Liver (tissue), 3 donors: Measurements from ENCODE around the gene FAM204A.

Experiments used
- ATF3 ChIP-seq: IDR thresholded peaks from 2 replicates; pipeline ENCODE4 v1.6.1; 2016; ENCODE audit warnings: antibody characterized with exemption
- EGR1 ChIP-seq, 2 donors: IDR thresholded peaks; 2 replicates each; pipeline ENCODE4 v1.6.1; 2016 to 2018; ENCODE audit warnings: antibody characterized with exemption in 2 of 2, low read depth in 2 of 2
- FOXA1 ChIP-seq: IDR thresholded peaks from 2 replicates; pipeline ENCODE4 v1.6.1; 2016; ENCODE audit warnings: antibody characterized with exemption
- HNF4A ChIP-seq, 2 donors: conservative IDR thresholded peaks; 2 replicates each; pipeline ENCODE4 v1.6.1; 2016; ENCODE audit warnings: antibody characterized with exemption in 2 of 2, mild to moderate bottlenecking in 2 of 2
- JUND ChIP-seq, 2 donors: IDR thresholded peaks; 2 replicates each; pipeline ENCODE4 v1.6.1; 2016; ENCODE audit warnings: antibody characterized with exemption in 2 of 2
- NR2F2 ChIP-seq: IDR thresholded peaks from 2 replicates; pipeline ENCODE4 v1.6.1; 2016; ENCODE audit warnings: antibody characterized with exemption
- REST ChIP-seq: IDR thresholded peaks from 2 replicates; pipeline ENCODE4 v1.6.1; 2016; ENCODE audit warnings: antibody characterized with exemption, mild to moderate bottlenecking
- RXRA ChIP-seq, 2 donors: IDR thresholded peaks; 2 replicates each; pipeline ENCODE4 v1.6.1; 2017 to 2018; ENCODE audit warnings: antibody characterized with exemption in 2 of 2, mild to moderate bottlenecking in 1 of 2
- SP1 ChIP-seq: IDR thresholded peaks from 2 replicates; pipeline ENCODE4 v1.6.1; 2018; ENCODE audit warnings: antibody characterized with exemption, mild to moderate bottlenecking
- TAF1 ChIP-seq: conservative IDR thresholded peaks from 2 replicates; pipeline ENCODE4 v1.6.1; 2016; ENCODE audit warnings: antibody characterized with exemption, mild to moderate bottlenecking
- YY1 ChIP-seq: IDR thresholded peaks from 2 replicates; pipeline ENCODE4 v1.6.1; 2016; ENCODE audit warnings: antibody characterized with exemption, mild to moderate bottlenecking
- ZBTB33 ChIP-seq: IDR thresholded peaks from 2 replicates; pipeline ENCODE4 v1.6.1; 2016; ENCODE audit warnings: antibody characterized with exemption
- TF ChIP-seq, protein P1 (sequence below): fragments of 150-350 bp; IDR thresholded peaks from 2 replicates; pipeline ENCODE4 v1.5.1; 2017; ENCODE audit warnings: improper control_type of control experiment, low read depth, low read length; ENCODE audit not compliant: missing input control
- TF ChIP-seq, protein P2 (sequence below): IDR thresholded peaks from 2 replicates; pipeline ENCODE4 v1.6.1; 2016; ENCODE audit warnings: antibody characterized with exemption
- donor health status: healthy.
- donor health status: healthy.

- TF ChIP-seq, protein P1, sequence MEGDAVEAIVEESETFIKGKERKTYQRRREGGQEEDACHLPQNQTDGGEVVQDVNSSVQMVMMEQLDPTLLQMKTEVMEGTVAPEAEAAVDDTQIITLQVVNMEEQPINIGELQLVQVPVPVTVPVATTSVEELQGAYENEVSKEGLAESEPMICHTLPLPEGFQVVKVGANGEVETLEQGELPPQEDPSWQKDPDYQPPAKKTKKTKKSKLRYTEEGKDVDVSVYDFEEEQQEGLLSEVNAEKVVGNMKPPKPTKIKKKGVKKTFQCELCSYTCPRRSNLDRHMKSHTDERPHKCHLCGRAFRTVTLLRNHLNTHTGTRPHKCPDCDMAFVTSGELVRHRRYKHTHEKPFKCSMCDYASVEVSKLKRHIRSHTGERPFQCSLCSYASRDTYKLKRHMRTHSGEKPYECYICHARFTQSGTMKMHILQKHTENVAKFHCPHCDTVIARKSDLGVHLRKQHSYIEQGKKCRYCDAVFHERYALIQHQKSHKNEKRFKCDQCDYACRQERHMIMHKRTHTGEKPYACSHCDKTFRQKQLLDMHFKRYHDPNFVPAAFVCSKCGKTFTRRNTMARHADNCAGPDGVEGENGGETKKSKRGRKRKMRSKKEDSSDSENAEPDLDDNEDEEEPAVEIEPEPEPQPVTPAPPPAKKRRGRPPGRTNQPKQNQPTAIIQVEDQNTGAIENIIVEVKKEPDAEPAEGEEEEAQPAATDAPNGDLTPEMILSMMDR: no peak
- no peak for TF ChIP-seq REST
- no peak for TF ChIP-seq NR2F2
- TF ChIP-seq, protein P2, sequence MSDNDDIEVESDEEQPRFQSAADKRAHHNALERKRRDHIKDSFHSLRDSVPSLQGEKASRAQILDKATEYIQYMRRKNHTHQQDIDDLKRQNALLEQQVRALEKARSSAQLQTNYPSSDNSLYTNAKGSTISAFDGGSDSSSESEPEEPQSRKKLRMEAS: no peak
- TF ChIP-seq FOXA1: no peak
- no peak for TF ChIP-seq SP1
- TF ChIP-seq YY1: no peak
- TF ChIP-seq ATF3: no peak
- TF ChIP-seq RXRA (IDR thresholded peaks at IDR 0.05): no peak
- TF ChIP-seq ZBTB33: no peak
- TF ChIP-seq EGR1 (IDR thresholded peaks at IDR 0.05; ENCODE audit: low read depth in 2 of 2): no peak
- no peak for TF ChIP-seq JUND (IDR thresholded peaks at IDR 0.05)
- no peak for TF ChIP-seq TAF1
- TF ChIP-seq HNF4A (conservative IDR thresholded peaks at IDR 0.05): no peak
These were observed 51.6 kb downstream of the FAM204A start for GRCh38 chr10:118290471-118290995.
